Right atrium auricular region (tissue), 2 donors: ENCODE measurements around the gene SLX1B. TPM values are rescaled to one million over a fixed set of nuclear protein-coding genes. Genes with fewer than 3 reads are reported as not detected.
"Not testable (repeated sequence)": the region's sequence is repeated elsewhere in the genome, so short reads cannot be mapped to it uniquely, and the experiment has no call there.

Source experiments
- DNase-seq: peaks from one replicate; pipeline ENCODE4 v3.0.0-alpha.2; 2019; ENCODE audit warnings: low spot score
- H3K27ac ChIP-seq, 2 donors: fragments of 200-600 bp; sonication (generic); 1 replicate in 1 of 2; 2 replicates in 1 of 2; pipeline ENCODE4 v1.5.1; 2016 to 2019
- H3K27me3 ChIP-seq, 2 donors: fragments of 200-600 bp; sonication (generic); one replicate each; pipeline versions ENCODE4 v1.5.1 to v1.6.0; 2017 to 2019
- H3K36me3 ChIP-seq: fragments of 200-600 bp; sonication (generic); one replicate; pipeline ENCODE4 v1.5.1; 2016
- H3K4me1 ChIP-seq, 2 donors: fragments of 200-600 bp; sonication (generic); one replicate each; pipeline versions ENCODE4 v1.5.1 to v1.6.0; 2017 to 2019
- H3K4me3 ChIP-seq, 2 donors: fragments of 200-600 bp; sonication (generic); 1 replicate in 1 of 2; 2 replicates in 1 of 2; pipeline ENCODE4 v1.5.1; 2017 to 2019; ENCODE audit warnings: mild to moderate bottlenecking in 1 of 2, moderate library complexity in 1 of 2
- H3K9me3 ChIP-seq, 2 donors: fragments of 200-600 bp; sonication (generic); one replicate each; pipeline ENCODE4 v1.5.1; 2019
- total RNA-seq, 2 donors: library from RNA; depleted of rRNA; stranded (reverse); fragments of >200 nt; gene quantifications; one replicate each; pipeline ENCODE4 v1.1.0, GENCODE V29; 2016

Gene SLX1B
- total RNA-seq, 2 donors from 2014 or later: 16.4 to 21.8 TPM

DNA sequence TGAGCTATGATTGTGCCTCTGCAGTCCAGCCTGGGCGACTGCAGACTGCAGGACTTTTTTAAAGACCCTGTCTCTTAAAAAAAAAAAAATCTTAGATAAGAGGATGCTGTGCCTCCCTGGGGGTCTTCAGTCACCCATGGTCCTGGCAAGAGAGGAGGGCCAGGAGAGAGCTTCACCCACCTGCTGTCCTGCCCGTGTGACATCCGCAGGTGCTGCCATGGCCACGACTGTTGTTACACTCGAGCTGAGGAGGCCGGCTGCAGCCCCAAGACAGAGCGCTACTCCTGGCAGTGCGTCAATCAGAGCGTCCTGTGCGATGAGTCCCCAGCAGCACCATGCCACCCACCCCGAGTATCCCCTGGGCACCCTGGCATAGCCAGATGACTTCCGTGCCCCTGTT, 27.9 kb downstream of the SLX1B start:
- H3K4me1 ChIP-seq, DNase-seq, H3K27ac ChIP-seq, H3K27me3 ChIP-seq, H3K4me3 ChIP-seq, H3K36me3 ChIP-seq, H3K9me3 ChIP-seq: not testable (repeated sequence)

DNA sequence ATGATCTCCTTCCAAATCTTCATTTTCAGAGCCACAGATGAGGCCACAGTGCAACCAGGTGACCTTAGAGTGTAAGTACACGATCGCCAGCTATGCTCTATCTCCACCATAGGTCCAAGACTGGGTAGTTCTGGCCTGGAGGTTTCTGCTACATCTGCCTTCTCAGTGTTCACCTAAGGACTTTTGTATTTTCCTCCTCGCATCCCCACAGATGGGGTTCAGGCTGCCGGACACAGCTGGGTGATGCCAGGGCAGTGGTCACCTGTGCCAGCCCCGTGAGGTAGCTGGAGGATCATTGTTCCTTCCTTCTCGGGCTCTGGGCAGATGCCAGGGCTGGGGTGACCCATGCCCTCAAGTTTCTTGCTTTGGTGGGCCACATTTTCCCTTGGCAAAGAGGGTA, 52.0 kb downstream of the SLX1B start, which contains the start of gene NPIPB12:
Gene NPIPB12 (minus strand): TSS at position 101 of the 400 bp plus-strand sequence.
- H3K4me3 ChIP-seq, DNase-seq, H3K36me3 ChIP-seq: not testable (repeated sequence)

More for the DNA sequence above, 52.0 kb downstream of the SLX1B start, which contains the start of gene NPIPB12:
- not testable (repeated sequence) for H3K4me1 ChIP-seq, H3K9me3 ChIP-seq, H3K27ac ChIP-seq, H3K27me3 ChIP-seq

Other genes with a start within 250 kb of the SLX1B start
- under 1 TPM; 0.15 to 0.39 TPM for gene NPIPB11, start 47.8 kb upstream of the SLX1B start, total RNA-seq
- 1 to 10 TPM; 5.1 to 6.8 TPM for gene BOLA2, start 182 bp upstream of the SLX1B start, total RNA-seq
- gene SULT1A4, start 5.4 kb downstream of the SLX1B start, total RNA-seq: 10 to 100 TPM; 15.8 to 18.2 TPM
- 10 to 100 TPM in 1 of 2 donors, 1 to 10 TPM in 1; 4.2 to 11.4 TPM for gene NPIPB12, start 51.9 kb downstream of the SLX1B start, total RNA-seq
- gene SPN, start 208.7 kb downstream of the SLX1B start, total RNA-seq: 1 to 10 TPM; 3.7 to 4.5 TPM
- 10 to 100 TPM; 18.3 to 38.2 TPM for gene QPRT, start 224.6 kb downstream of the SLX1B start, total RNA-seq